HCT116 (cell line): Measurements from ENCODE around the gene CST1. TPM values are rescaled to one million over a fixed set of nuclear protein-coding genes. Genes with fewer than 3 reads are reported as not detected.

Source experiments
- ATAC-seq: fragments of 200-7000 bp; cut with Tn5 transposase; 2 replicates; pipeline ENCODE4 v1.9.1; 2020; ENCODE audit warnings: mild to moderate bottlenecking, moderate library complexity
- BruUV-seq: library from RNA; stranded (reverse); fragments of 400-500 nt; replicated peaks from 2 replicates; lab custom pipeline; 2021; lab: Mats Ljungman, UMichigan
- CTCF ChIA-PET: fragments of 300-600 bp; sonication (Branson Sonifier 250); formaldehyde crosslinking; loops from one replicate; lab custom pipeline; 2021; ENCODE audit warnings: antibody characterized with exemption; lab: Charles Lee
- POLR2A ChIA-PET: fragments of 300-600, 350-600 bp; sonication (Branson Sonifier 250); formaldehyde crosslinking; loops from one replicate; lab custom pipeline; 2021; ENCODE audit warnings: antibody characterized with exemption; lab: Charles Lee
- RAD21 ChIA-PET, 2 experiments: fragments of 300-600 bp; sonication (Branson Sonifier 250); formaldehyde crosslinking; loops; one replicate each; lab custom pipeline; 2023; ENCODE audit warnings: low total read pairs in 2 of 2; ENCODE audit not compliant: uncharacterized antibody in 2 of 2, unreplicated experiment in 2 of 2, low non-redundant PET in 1 of 2; lab: Charles Lee
- DNase-seq: peaks from one replicate; pipeline ENCODE4 v3.0.0-alpha.2; 2010; ENCODE audit warnings: low read depth, low spot score
- H2AFZ ChIP-seq: fragments of 200-600 bp; shearing (Covaris generic), sonication (generic); 2 replicates; pipeline ENCODE4 v1.6.1; 2017; ENCODE audit warnings: low read depth, mixed run types, mixed read lengths, antibody characterized with exemption, low read length; ENCODE audit not compliant: poor library complexity, severe bottlenecking
- H3K27ac ChIP-seq: 2 replicates; pipeline ENCODE4 v1.5.1; 2012; ENCODE audit warnings: low read depth, low read length
- H3K27me3 ChIP-seq: fragments of 200-600 bp; sonication (generic); 2 replicates; pipeline ENCODE4 v1.6.1; 2016; ENCODE audit warnings: mixed run types, low read length, mixed read lengths; ENCODE audit not compliant: insufficient read depth
- H3K36me3 ChIP-seq, 2 experiments: fragments of 200-500 bp in 1 of 2; fragments of 200-600 bp in 1 of 2; sonication (Bioruptor generic) in 1 of 2; sonication (generic) in 1 of 2; 2 replicates each; pipeline versions ENCODE4 v1.5.1 to v1.6.1; 2014 to 2016; ENCODE audit warnings: low read length in 2 of 2, inconsistent platforms in 1 of 2, mixed read lengths in 1 of 2, mixed run types in 1 of 2; ENCODE audit not compliant: insufficient read depth in 2 of 2, control insufficient read depth in 1 of 2
- H3K4me1 ChIP-seq, 2 experiments: fragments of 200-600 bp in 1 of 2; sonication (generic) in 1 of 2; 2 replicates each; pipeline versions ENCODE4 v1.5.1 to v1.6.1; 2012 to 2017; ENCODE audit warnings: low read length in 2 of 2, inconsistent platforms in 1 of 2, mild to moderate bottlenecking in 1 of 2, mixed read lengths in 1 of 2, mixed run types in 1 of 2, moderate library complexity in 1 of 2; ENCODE audit not compliant: insufficient read depth in 2 of 2, control insufficient read depth in 1 of 2
- H3K4me2 ChIP-seq: fragments of 200-600 bp; sonication (generic); 2 replicates; pipeline ENCODE4 v1.6.1; 2017; ENCODE audit warnings: mixed run types, low read length, mixed read lengths
- H3K4me3 ChIP-seq, 2 experiments: fragments of 200-600 bp in 1 of 2; sonication (generic) in 1 of 2; replicated peaks in 1 of 2; 2 replicates each; pipeline ENCODE4 v1.5.1; 2011 to 2016; ENCODE audit warnings: low read length in 2 of 2, control low read depth in 1 of 2, low read depth in 1 of 2, mild to moderate bottlenecking in 1 of 2, mixed read lengths in 1 of 2, mixed run types in 1 of 2
- H3K79me2 ChIP-seq: fragments of 200-600 bp; sonication (generic); 2 replicates; pipeline ENCODE4 v1.6.1; 2017; ENCODE audit warnings: mild to moderate bottlenecking, mixed run types, low read length, moderate library complexity, mixed read lengths; ENCODE audit not compliant: insufficient read depth
- H3K9ac ChIP-seq: fragments of 200-600 bp; sonication (generic); 2 replicates; pipeline ENCODE4 v1.6.1; 2016; ENCODE audit warnings: low read length, mixed read lengths
- H3K9me2 ChIP-seq: fragments of 200-600 bp; sonication (generic), shearing (Covaris generic); 2 replicates; pipeline ENCODE4 v1.6.1; 2017; ENCODE audit warnings: mixed run types, mild to moderate bottlenecking, moderate library complexity; ENCODE audit not compliant: insufficient read depth
- H3K9me3 ChIP-seq, 2 experiments: fragments of 200-500 bp in 1 of 2; fragments of 200-600 bp in 1 of 2; sonication (Bioruptor generic) in 1 of 2; sonication (generic) in 1 of 2; 2 replicates each; pipeline ENCODE4 v1.6.1; 2014 to 2017; ENCODE audit warnings: low read length in 2 of 2, mixed read lengths in 2 of 2, inconsistent platforms in 1 of 2, low read depth in 1 of 2, mild to moderate bottlenecking in 1 of 2, mixed run types in 1 of 2, moderate library complexity in 1 of 2; ENCODE audit not compliant: control insufficient read depth in 1 of 2, insufficient read depth in 1 of 2
- H4K20me1 ChIP-seq: fragments of 200-600 bp; sonication (generic), shearing (Covaris generic); 2 replicates; pipeline ENCODE4 v1.6.1; 2017; ENCODE audit warnings: mixed run types, mild to moderate bottlenecking, moderate library complexity; ENCODE audit not compliant: insufficient read depth
- CBX3 ChIP-seq: IDR thresholded peaks from 2 replicates; pipeline ENCODE4 v1.6.1; 2012; ENCODE audit warnings: low read depth
- EGR1 ChIP-seq: IDR thresholded peaks from 2 replicates; pipeline ENCODE4 v1.6.1; 2012; ENCODE audit warnings: low read depth
- FOSL1 ChIP-seq: IDR thresholded peaks from 2 replicates; pipeline ENCODE4 v1.6.1; 2012; ENCODE audit warnings: low read depth
- JUND ChIP-seq: IDR thresholded peaks from 2 replicates; pipeline ENCODE4 v1.6.1; 2012
- POLR2A ChIP-seq: IDR thresholded peaks from 2 replicates; pipeline ENCODE4 v1.7.0; 2011; ENCODE audit warnings: borderline replicate concordance; ENCODE audit not compliant: insufficient read depth, insufficient read length; ENCODE audit errors: extremely low read depth
- YY1 ChIP-seq: IDR thresholded peaks from 2 replicates; pipeline ENCODE4 v1.6.1; 2011; ENCODE audit warnings: low read length, low read depth, moderate library complexity, mild to moderate bottlenecking; ENCODE audit not compliant: insufficient replicate concordance; ENCODE audit errors: extremely low read depth
- ZFX ChIP-seq: fragments of 450-650 bp; IDR thresholded peaks from 2 replicates; pipeline ENCODE4 v1.6.1; 2017
- intact Hi-C: fragments of 100-400 bp; cut with micrococcal nuclease; formaldehyde crosslinking; loops from 2 replicates; pipeline ENCODE4 v1.10.0; 2022
- total RNA-seq: library from RNA; stranded (reverse); gene quantifications from one replicate; pipeline ENCODE4 v1.2.1, GENCODE V29; 2021; ENCODE audit not compliant: unreplicated experiment
- TF ChIP-seq, protein P1 (sequence below): IDR thresholded peaks from 2 replicates; pipeline ENCODE4 v1.6.1; 2012; ENCODE audit warnings: low read depth
- TF ChIP-seq, protein P2 (sequence below), 3 experiments: fragments of 200-600 bp in 1 of 3; sonication (generic) in 1 of 3; IDR thresholded peaks in 2 of 3; conservative IDR thresholded peaks in 1 of 3; 2 replicates each; pipeline ENCODE4 v1.5.1; 2012 to 2017; ENCODE audit warnings: low read depth in 2 of 3, low read length in 2 of 3, antibody characterized with exemption in 1 of 3, borderline replicate concordance in 1 of 3, control low read depth in 1 of 3, mild to moderate bottlenecking in 1 of 3, mixed read lengths in 1 of 3, mixed run types in 1 of 3, moderate library complexity in 1 of 3; ENCODE audit not compliant: insufficient read depth in 1 of 3
- TF ChIP-seq, protein P3 (sequence below): IDR thresholded peaks from 2 replicates; pipeline ENCODE4 v1.6.1; 2012
- TF ChIP-seq, protein P4 (sequence below): IDR thresholded peaks from 2 replicates; pipeline ENCODE4 v1.6.1; 2011; ENCODE audit warnings: mild to moderate bottlenecking, low read length, moderate library complexity; ENCODE audit not compliant: insufficient replicate concordance; ENCODE audit errors: extremely low read depth

CST1 gene
- total RNA-seq, 1 experiment from 2014 or later: not detected

DNA sequence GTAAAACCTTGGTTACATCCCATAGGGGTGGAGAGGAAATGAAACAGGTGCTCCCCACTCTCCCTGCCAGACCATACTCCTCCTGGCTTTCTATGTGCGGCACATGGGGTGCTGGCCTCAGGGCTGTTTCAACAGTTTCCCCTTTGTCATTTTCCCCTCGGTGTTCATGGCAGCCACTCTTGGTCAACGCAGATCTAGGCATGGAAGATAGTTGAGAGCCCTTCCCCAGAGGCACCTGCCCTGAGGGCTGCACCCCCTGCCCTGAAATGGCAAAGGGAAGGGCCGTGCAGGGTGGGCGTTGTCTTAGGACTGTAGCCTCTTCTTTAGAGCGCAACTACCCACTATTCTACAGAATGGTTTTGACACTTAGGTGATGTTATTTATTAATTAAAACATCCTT is 4.4 kb downstream of the CST1 start:
- TF ChIP-seq, protein P1, sequence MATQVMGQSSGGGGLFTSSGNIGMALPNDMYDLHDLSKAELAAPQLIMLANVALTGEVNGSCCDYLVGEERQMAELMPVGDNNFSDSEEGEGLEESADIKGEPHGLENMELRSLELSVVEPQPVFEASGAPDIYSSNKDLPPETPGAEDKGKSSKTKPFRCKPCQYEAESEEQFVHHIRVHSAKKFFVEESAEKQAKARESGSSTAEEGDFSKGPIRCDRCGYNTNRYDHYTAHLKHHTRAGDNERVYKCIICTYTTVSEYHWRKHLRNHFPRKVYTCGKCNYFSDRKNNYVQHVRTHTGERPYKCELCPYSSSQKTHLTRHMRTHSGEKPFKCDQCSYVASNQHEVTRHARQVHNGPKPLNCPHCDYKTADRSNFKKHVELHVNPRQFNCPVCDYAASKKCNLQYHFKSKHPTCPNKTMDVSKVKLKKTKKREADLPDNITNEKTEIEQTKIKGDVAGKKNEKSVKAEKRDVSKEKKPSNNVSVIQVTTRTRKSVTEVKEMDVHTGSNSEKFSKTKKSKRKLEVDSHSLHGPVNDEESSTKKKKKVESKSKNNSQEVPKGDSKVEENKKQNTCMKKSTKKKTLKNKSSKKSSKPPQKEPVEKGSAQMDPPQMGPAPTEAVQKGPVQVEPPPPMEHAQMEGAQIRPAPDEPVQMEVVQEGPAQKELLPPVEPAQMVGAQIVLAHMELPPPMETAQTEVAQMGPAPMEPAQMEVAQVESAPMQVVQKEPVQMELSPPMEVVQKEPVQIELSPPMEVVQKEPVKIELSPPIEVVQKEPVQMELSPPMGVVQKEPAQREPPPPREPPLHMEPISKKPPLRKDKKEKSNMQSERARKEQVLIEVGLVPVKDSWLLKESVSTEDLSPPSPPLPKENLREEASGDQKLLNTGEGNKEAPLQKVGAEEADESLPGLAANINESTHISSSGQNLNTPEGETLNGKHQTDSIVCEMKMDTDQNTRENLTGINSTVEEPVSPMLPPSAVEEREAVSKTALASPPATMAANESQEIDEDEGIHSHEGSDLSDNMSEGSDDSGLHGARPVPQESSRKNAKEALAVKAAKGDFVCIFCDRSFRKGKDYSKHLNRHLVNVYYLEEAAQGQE: no peak
- TF ChIP-seq ZFX (no peak), YY1 (no peak), FOSL1 (no peak), CBX3 (no peak), JUND (no peak), POLR2A (no peak), EGR1 (no peak)
- TF ChIP-seq, protein P2, sequence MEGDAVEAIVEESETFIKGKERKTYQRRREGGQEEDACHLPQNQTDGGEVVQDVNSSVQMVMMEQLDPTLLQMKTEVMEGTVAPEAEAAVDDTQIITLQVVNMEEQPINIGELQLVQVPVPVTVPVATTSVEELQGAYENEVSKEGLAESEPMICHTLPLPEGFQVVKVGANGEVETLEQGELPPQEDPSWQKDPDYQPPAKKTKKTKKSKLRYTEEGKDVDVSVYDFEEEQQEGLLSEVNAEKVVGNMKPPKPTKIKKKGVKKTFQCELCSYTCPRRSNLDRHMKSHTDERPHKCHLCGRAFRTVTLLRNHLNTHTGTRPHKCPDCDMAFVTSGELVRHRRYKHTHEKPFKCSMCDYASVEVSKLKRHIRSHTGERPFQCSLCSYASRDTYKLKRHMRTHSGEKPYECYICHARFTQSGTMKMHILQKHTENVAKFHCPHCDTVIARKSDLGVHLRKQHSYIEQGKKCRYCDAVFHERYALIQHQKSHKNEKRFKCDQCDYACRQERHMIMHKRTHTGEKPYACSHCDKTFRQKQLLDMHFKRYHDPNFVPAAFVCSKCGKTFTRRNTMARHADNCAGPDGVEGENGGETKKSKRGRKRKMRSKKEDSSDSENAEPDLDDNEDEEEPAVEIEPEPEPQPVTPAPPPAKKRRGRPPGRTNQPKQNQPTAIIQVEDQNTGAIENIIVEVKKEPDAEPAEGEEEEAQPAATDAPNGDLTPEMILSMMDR (IDR thresholded peaks at IDR 0.05 in 2 of 3, conservative IDR thresholded peaks at IDR 0.05 in 1 of 3; ENCODE audit: borderline replicate concordance in 1 of 3, insufficient read depth in 1 of 3, low read depth in 2 of 3, low read length in 2 of 3): no peak
- TF ChIP-seq, protein P3, sequence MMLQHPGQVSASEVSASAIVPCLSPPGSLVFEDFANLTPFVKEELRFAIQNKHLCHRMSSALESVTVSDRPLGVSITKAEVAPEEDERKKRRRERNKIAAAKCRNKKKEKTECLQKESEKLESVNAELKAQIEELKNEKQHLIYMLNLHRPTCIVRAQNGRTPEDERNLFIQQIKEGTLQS: no peak
- TF ChIP-seq, protein P4, sequence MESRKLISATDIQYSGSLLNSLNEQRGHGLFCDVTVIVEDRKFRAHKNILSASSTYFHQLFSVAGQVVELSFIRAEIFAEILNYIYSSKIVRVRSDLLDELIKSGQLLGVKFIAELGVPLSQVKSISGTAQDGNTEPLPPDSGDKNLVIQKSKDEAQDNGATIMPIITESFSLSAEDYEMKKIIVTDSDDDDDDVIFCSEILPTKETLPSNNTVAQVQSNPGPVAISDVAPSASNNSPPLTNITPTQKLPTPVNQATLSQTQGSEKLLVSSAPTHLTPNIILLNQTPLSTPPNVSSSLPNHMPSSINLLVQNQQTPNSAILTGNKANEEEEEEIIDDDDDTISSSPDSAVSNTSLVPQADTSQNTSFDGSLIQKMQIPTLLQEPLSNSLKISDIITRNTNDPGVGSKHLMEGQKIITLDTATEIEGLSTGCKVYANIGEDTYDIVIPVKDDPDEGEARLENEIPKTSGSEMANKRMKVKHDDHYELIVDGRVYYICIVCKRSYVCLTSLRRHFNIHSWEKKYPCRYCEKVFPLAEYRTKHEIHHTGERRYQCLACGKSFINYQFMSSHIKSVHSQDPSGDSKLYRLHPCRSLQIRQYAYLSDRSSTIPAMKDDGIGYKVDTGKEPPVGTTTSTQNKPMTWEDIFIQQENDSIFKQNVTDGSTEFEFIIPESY: no peak
- Histone ChIP-seq H3K9me2 (no peaks in the 10 kb centered on the region), H3K4me3 (no peak overlapping the region), H3K79me2 (no peaks in the 10 kb centered on the region), H3K9ac (no peak overlapping the region), H3K9me3 (no peaks in the 10 kb centered on the region), H3K36me3 (no peaks in the 10 kb centered on the region), H3K27me3 (peaks cover 10% of the 10 kb centered on the region; the same call in 1 of the 2 replicates), H2AFZ (no peak overlapping the region), H3K4me1 (no peaks in the 10 kb centered on the region), H4K20me1 (no peaks in the 10 kb centered on the region), H3K27ac (no peak overlapping the region), H3K4me2 (no peak overlapping the region)
- ChIA-PET CTCF (no interaction called here), POLR2A (no interaction called here), RAD21 (no interaction called here)
- no TSS peak for BruUV-seq
- ATAC-seq (no peak), DNase-seq (no peak)
- intact Hi-C loops: no loop called here
